Neural progenitor cell (in vitro differentiated cells): Measurements from ENCODE around the gene AGBL4.
A peak's percentile ranks its signal among the peaks of the same experiment; 100 is the strongest.

Experiments used
- CTCF ChIP-seq: fragments of 200-600 bp; sonication (generic); IDR thresholded peaks from 2 replicates; pipeline ENCODE4 v1.5.1; 2017; ENCODE audit warnings: antibody characterized with exemption, mild to moderate bottlenecking
- EZH2phosphoT487 ChIP-seq: fragments of 200-600 bp; sonication (generic); IDR thresholded peaks from 2 replicates; pipeline ENCODE4 v1.6.1; 2017; ENCODE audit warnings: antibody characterized with exemption

GRCh38 chr1:48817505-48818114 lies 1206.1 kb downstream of the AGBL4 start:
- TF ChIP-seq CTCF (peak; percentile 84), EZH2phosphoT487 (no peak)
